ENCODE data around the gene COQ2.

DNA sequence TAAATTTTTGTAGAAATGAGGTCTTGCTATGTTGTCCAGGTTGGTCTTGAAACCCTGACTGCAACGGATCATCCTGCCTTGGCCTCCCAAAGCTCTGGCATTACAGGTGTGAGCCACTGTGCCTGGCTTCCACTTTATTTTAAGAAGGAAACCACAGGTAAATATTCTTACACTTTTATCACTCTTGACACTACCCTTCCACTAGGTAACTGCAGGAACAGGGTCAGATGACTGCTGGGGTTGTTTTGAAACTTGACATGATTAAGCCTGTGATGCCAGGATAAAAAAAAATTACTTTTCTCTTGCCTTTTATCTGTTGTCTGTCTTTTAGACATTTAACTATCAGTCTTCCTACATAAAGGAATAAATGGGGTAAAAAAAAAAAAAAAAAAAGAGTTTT, 43.5 kb downstream of the COQ2 start:
- TF ChIP-seq, protein P1, sequence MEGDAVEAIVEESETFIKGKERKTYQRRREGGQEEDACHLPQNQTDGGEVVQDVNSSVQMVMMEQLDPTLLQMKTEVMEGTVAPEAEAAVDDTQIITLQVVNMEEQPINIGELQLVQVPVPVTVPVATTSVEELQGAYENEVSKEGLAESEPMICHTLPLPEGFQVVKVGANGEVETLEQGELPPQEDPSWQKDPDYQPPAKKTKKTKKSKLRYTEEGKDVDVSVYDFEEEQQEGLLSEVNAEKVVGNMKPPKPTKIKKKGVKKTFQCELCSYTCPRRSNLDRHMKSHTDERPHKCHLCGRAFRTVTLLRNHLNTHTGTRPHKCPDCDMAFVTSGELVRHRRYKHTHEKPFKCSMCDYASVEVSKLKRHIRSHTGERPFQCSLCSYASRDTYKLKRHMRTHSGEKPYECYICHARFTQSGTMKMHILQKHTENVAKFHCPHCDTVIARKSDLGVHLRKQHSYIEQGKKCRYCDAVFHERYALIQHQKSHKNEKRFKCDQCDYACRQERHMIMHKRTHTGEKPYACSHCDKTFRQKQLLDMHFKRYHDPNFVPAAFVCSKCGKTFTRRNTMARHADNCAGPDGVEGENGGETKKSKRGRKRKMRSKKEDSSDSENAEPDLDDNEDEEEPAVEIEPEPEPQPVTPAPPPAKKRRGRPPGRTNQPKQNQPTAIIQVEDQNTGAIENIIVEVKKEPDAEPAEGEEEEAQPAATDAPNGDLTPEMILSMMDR (IDR thresholded peaks at IDR 0.05; ENCODE audit: low read depth, low read length, poor library complexity, severe bottlenecking) = no peak
- TF ChIP-seq EZH2phosphoT487 (IDR thresholded peaks at IDR 0.05; ENCODE audit: borderline replicate concordance, low read length) = no peak
